Measurements from ENCODE around the gene FARSA.

The FARSA gene

GRCh38 chr19:12937093-12937926 is 3.8 kb upstream of the FARSA start:
- TF ChIP-seq CTCF (IDR thresholded peaks at IDR 0.05; ENCODE audit: extremely low read depth, insufficient read depth, missing control alignments) = no peak
- in situ Hi-C loops (cut with MboI; ENCODE audit: low pct_unique_long_range_greater_than_20kb, low sequenced_read_pairs, unreplicated experiment) = no loop called here
- DNase-seq (ENCODE audit: low spot score) = no peak

GRCh38 chr19:12936582-12936981 is 3.1 kb upstream of the FARSA start:
- in situ Hi-C loops (cut with MboI; ENCODE audit: low pct_unique_long_range_greater_than_20kb, low sequenced_read_pairs, unreplicated experiment) = no loop called here
- TF ChIP-seq CTCF (IDR thresholded peaks at IDR 0.05; ENCODE audit: extremely low read depth, insufficient read depth, missing control alignments) = no peak
- DNase-seq (ENCODE audit: low spot score) = no peak

- in situ Hi-C loops (cut with MboI; ENCODE audit: low pct_unique_long_range_greater_than_20kb, low sequenced_read_pairs, unreplicated experiment) = no loop called here
- no peak for TF ChIP-seq CTCF (IDR thresholded peaks at IDR 0.05; ENCODE audit: extremely low read depth, insufficient read depth, missing control alignments)
- no peak for DNase-seq (ENCODE audit: low spot score)
Measured at GRCh38 chr19:12935071-12935470, 1.6 kb upstream of the FARSA start.

GRCh38 chr19:12932392-12933286 is 872 bp downstream of the FARSA start:
- TF ChIP-seq CTCF (IDR thresholded peaks at IDR 0.05; ENCODE audit: extremely low read depth, insufficient read depth, missing control alignments) = no peak
- in situ Hi-C loops (cut with MboI; ENCODE audit: low pct_unique_long_range_greater_than_20kb, low sequenced_read_pairs, unreplicated experiment) = no loop called here
- DNase-seq (ENCODE audit: low spot score) = no peak

- TF ChIP-seq CTCF (IDR thresholded peaks at IDR 0.05; ENCODE audit: extremely low read depth, insufficient read depth, missing control alignments) = no peak
- DNase-seq (ENCODE audit: low spot score) = no peak
- in situ Hi-C loops (cut with MboI; ENCODE audit: low pct_unique_long_range_greater_than_20kb, low sequenced_read_pairs, unreplicated experiment) = no loop called here
Measured at GRCh38 chr19:12930002-12930645, 3.4 kb downstream of the FARSA start.

GRCh38 chr19:12924621-12925310 is 8.7 kb downstream of the FARSA start:
- no peak for TF ChIP-seq CTCF (IDR thresholded peaks at IDR 0.05; ENCODE audit: extremely low read depth, insufficient read depth, missing control alignments)
- in situ Hi-C loops (cut with MboI; ENCODE audit: low pct_unique_long_range_greater_than_20kb, low sequenced_read_pairs, unreplicated experiment) = no loop called here
- DNase-seq (ENCODE audit: low spot score) = no peak
